SK-N-SH (cell line): ENCODE data around the gene EXOC6B.

Source experiments
- CHD2 ChIP-seq: fragments of 150-350 bp; IDR thresholded peaks from 2 replicates; pipeline ENCODE4 v1.6.1; 2018; ENCODE audit warnings: low read length; ENCODE audit not compliant: partially characterized antibody
- EZH2phosphoT487 ChIP-seq: fragments of 200-600 bp; sonication (generic); IDR thresholded peaks from 2 replicates; pipeline ENCODE4 v1.6.1; 2017; ENCODE audit warnings: low read depth, mixed run types, mild to moderate bottlenecking, antibody characterized with exemption, moderate library complexity, borderline replicate concordance
- FOXM1 ChIP-seq: IDR thresholded peaks from 2 replicates; pipeline ENCODE4 v1.4.0; 2012; ENCODE audit warnings: low read depth, mild to moderate bottlenecking
- GABPA ChIP-seq: IDR thresholded peaks from 2 replicates; pipeline ENCODE4 v1.4.0; 2012; ENCODE audit warnings: low read depth, mild to moderate bottlenecking
- RCOR1 ChIP-seq: fragments of 150-350 bp; IDR thresholded peaks from 2 replicates; pipeline ENCODE4 v1.6.1; 2017; ENCODE audit warnings: antibody characterized with exemption, low read length
- USF1 ChIP-seq: IDR thresholded peaks from 2 replicates; pipeline ENCODE4 v1.4.0; 2012; ENCODE audit warnings: low read depth, borderline replicate concordance
- TF ChIP-seq, protein P1 (sequence below): IDR thresholded peaks from 2 replicates; pipeline ENCODE4 v1.4.0; 2012; ENCODE audit warnings: low read depth
- TF ChIP-seq, protein P2 (sequence below): fragments of 200-600 bp; sonication (generic); IDR thresholded peaks from 2 replicates; pipeline ENCODE4 v1.6.1; 2017; ENCODE audit warnings: antibody characterized with exemption, mild to moderate bottlenecking, moderate library complexity

DNA sequence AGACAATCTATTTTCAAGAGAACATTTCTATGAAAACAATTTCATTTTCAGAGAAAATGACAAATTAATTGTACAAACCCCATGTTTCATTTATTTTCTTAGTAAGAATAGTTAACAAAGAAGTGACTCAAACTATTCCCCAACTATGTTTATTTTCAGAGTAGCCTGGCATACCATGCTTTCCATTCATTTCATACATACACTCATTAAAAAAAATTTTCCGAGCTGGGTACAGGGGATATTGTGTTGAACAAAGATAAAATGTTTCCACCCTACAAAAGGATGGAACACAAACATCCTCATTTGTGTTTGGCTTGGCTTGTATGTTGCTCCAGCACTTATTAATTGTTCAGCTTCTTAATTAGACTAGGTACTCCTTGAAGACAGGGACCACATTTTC is 331.4 kb downstream of the EXOC6B start:
- TF ChIP-seq, protein P1, sequence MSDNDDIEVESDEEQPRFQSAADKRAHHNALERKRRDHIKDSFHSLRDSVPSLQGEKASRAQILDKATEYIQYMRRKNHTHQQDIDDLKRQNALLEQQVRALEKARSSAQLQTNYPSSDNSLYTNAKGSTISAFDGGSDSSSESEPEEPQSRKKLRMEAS, result no peak
- TF ChIP-seq GABPA, result no peak
- no peak for TF ChIP-seq USF1
- TF ChIP-seq CHD2, result no peak
- no peak for TF ChIP-seq FOXM1
- TF ChIP-seq RCOR1, result no peak
- no peak for TF ChIP-seq EZH2phosphoT487
- TF ChIP-seq, protein P2, sequence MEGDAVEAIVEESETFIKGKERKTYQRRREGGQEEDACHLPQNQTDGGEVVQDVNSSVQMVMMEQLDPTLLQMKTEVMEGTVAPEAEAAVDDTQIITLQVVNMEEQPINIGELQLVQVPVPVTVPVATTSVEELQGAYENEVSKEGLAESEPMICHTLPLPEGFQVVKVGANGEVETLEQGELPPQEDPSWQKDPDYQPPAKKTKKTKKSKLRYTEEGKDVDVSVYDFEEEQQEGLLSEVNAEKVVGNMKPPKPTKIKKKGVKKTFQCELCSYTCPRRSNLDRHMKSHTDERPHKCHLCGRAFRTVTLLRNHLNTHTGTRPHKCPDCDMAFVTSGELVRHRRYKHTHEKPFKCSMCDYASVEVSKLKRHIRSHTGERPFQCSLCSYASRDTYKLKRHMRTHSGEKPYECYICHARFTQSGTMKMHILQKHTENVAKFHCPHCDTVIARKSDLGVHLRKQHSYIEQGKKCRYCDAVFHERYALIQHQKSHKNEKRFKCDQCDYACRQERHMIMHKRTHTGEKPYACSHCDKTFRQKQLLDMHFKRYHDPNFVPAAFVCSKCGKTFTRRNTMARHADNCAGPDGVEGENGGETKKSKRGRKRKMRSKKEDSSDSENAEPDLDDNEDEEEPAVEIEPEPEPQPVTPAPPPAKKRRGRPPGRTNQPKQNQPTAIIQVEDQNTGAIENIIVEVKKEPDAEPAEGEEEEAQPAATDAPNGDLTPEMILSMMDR, result no peak
